ENCODE results near the gene PAX5. TPM values are rescaled to one million over a fixed set of nuclear protein-coding genes. Genes with fewer than 3 reads are reported as not detected.

PAX5 gene
- total and polyA plus RNA-seq, 2 donors (not counting 1 experiment from before 2014, with no cell fraction given): 196 to 275 TPM

DNA sequence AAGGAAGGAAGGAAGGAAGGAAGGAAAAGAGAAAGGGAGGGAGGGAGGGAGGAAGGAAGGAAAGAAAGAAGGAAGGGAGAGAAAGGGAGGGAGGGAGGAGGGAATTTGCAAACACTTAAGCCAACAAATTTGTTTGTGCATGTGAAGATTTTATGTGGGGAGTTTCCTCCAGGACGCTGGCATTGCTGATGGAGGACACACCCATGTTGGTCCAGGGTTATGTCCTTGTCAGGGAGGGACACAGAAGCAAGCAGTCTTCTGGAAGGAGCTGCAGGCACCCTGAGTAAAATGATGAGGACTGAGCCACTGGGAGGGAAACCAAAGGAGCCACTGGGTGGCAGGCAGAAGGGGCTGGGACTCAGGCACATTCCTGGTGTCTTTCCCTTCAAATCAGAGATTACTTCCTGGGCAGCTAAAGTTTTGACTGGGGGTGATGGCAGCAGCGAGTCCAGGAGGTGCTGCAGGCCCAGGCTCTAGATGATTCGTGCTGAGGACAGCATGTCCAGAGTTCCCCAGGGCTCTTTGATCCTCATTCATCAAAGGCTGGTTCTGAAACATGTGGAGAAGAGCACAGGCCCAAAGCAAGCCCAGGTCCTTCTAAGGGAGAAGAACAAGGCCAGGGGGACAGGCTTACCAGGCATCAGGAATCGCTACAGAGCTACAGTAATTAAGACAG lies 109.2 kb downstream of the PAX5 start:
- H3K36me3 ChIP-seq (replicated peaks in 1 of 2; ENCODE audit: control extremely low read depth in 1 of 2, control insufficient read depth in 1 of 2, extremely low read depth in 1 of 2, insufficient read depth in 2 of 2, low read length in 1 of 2): peaks cover 0 to 85% of the 10 kb centered on the region in 2 experiments
- Mint-ChIP-seq H3K27ac (peak overlapping the region; percentile 92), H3K4me1 (peaks cover 70% of the 10 kb centered on the region), H3K4me3 (no peak overlapping the region), H3K9me3 (ENCODE audit: insufficient read depth) (no peaks in the 10 kb centered on the region), H3K27me3 (no peaks in the 10 kb centered on the region)
- no peak overlapping the region for H3K4me2 ChIP-seq (replicated peaks; ENCODE audit: low read depth, low read length, poor library complexity, severe bottlenecking)
- H3K9ac ChIP-seq (ENCODE audit: low read length): no peak overlapping the region
- no peak overlapping the region for H3K4me3 ChIP-seq (ENCODE audit: control extremely low read depth in 1 of 5, extremely low read depth in 1 of 5, insufficient read depth in 1 of 5, low read depth in 2 of 5, low read length in 4 of 5)
- peaks cover 96% of the 10 kb centered on the region for H4K20me1 ChIP-seq (ENCODE audit: control insufficient read depth, insufficient read depth, low read length, poor library complexity, severe bottlenecking)
- H3K27ac ChIP-seq (ENCODE audit: low read length in 2 of 2): peak overlapping the region in 1 of 2 donors; percentile 1
- TF ChIP-seq CTCF (IDR thresholded peaks at IDR 0.05) (no peak), EZH2 (IDR thresholded peaks at IDR 0.05; ENCODE audit: borderline replicate concordance, insufficient read depth, low read depth, low read length, poor library complexity, severe bottlenecking) (no peak)
- intact Hi-C loops (cut with micrococcal nuclease): loop anchor here (5.0 kb wide), 2 partner anchors 47 to 453 kb away; no protein-coding TSS in a partner anchor
- H2AFZ ChIP-seq (ENCODE audit: insufficient read depth, low read depth, low read length, poor library complexity, severe bottlenecking): no peak overlapping the region
- no peak for ATAC-seq (ENCODE audit: low read depth)
- H3K27me3 ChIP-seq (replicated peaks in 1 of 4; ENCODE audit: control extremely low read depth in 1 of 4, control insufficient read depth in 3 of 4, insufficient read depth in 4 of 4, low read length in 3 of 4): no peaks in the 10 kb centered on the region
- peaks cover 0 to 6% (median 0%) of the 10 kb centered on the region in 3 donors for H3K9me3 ChIP-seq (ENCODE audit: control extremely low read depth in 1 of 3, control insufficient read depth in 2 of 3, insufficient read depth in 1 of 3, low read length in 2 of 3)
- DNase-seq: no peak
- CTCF ChIA-PET: no interaction called here
- H3K4me1 ChIP-seq (ENCODE audit: control insufficient read depth in 2 of 2, insufficient read depth in 2 of 2, low read length in 2 of 2): peaks cover 10 to 15% of the 10 kb centered on the region in 2 donors
- H3K79me2 ChIP-seq (ENCODE audit: control insufficient read depth, insufficient read depth, low read length): peaks cover 100% of the 10 kb centered on the region
- WGBS (ENCODE audit: insufficient coverage): 67% methylated on average over 4 of the region's 4 CpGs
- POLR2A ChIA-PET: no interaction called here

- Histone ChIP-seq H3K27ac (ENCODE audit: low read length in 2 of 2) (peak overlapping the region; percentile 1), H3K36me3 (replicated peaks in 1 of 2; ENCODE audit: control extremely low read depth in 1 of 2, control insufficient read depth in 1 of 2, extremely low read depth in 1 of 2, insufficient read depth in 2 of 2, low read length in 1 of 2) (peaks cover 0 to 82% of the 10 kb centered on the region in 2 experiments)
- peak overlapping the region; percentile 92 for H3K27ac Mint-ChIP-seq
Observed at GRCh38 chr9:36924071-36924470, 110.0 kb downstream of the PAX5 start.

More at GRCh38 chr9:36924071-36924470, 110.0 kb downstream of the PAX5 start:
- CTCF ChIA-PET: no interaction called here
- peaks cover 95% of the 10 kb centered on the region for H4K20me1 ChIP-seq (ENCODE audit: control insufficient read depth, insufficient read depth, low read length, poor library complexity, severe bottlenecking)
- 72% methylated on average over 4 of the region's 4 CpGs for WGBS (ENCODE audit: insufficient coverage)
- H3K4me3 Mint-ChIP-seq: no peak overlapping the region
- peaks cover 0 to 6% (median 0%) of the 10 kb centered on the region in 3 donors for H3K9me3 ChIP-seq (ENCODE audit: control extremely low read depth in 1 of 3, control insufficient read depth in 2 of 3, insufficient read depth in 1 of 3, low read length in 2 of 3)
- no peak overlapping the region for H3K9ac ChIP-seq (ENCODE audit: low read length)
- no peaks in the 10 kb centered on the region for H3K9me3 Mint-ChIP-seq (ENCODE audit: insufficient read depth)
- POLR2A ChIA-PET: no interaction called here
- ATAC-seq (ENCODE audit: low read depth) (peak; percentile 55), DNase-seq (no peak)
- H3K4me2 ChIP-seq (replicated peaks; ENCODE audit: low read depth, low read length, poor library complexity, severe bottlenecking): no peak overlapping the region
- no peak overlapping the region for H2AFZ ChIP-seq (ENCODE audit: insufficient read depth, low read depth, low read length, poor library complexity, severe bottlenecking)
- H3K27me3 ChIP-seq (replicated peaks in 1 of 4; ENCODE audit: control extremely low read depth in 1 of 4, control insufficient read depth in 3 of 4, insufficient read depth in 4 of 4, low read length in 3 of 4): no peaks in the 10 kb centered on the region
- H3K4me1 Mint-ChIP-seq: peaks cover 68% of the 10 kb centered on the region
- no peak for TF ChIP-seq EZH2 (IDR thresholded peaks at IDR 0.05; ENCODE audit: borderline replicate concordance, insufficient read depth, low read depth, low read length, poor library complexity, severe bottlenecking)
- TF ChIP-seq CTCF (IDR thresholded peaks at IDR 0.05): no peak
- H3K79me2 ChIP-seq (ENCODE audit: control insufficient read depth, insufficient read depth, low read length): peaks cover 100% of the 10 kb centered on the region
- peaks cover 2 to 7% of the 10 kb centered on the region in 2 donors for H3K4me1 ChIP-seq (ENCODE audit: control insufficient read depth in 2 of 2, insufficient read depth in 2 of 2, low read length in 2 of 2)
- H3K27me3 Mint-ChIP-seq: no peaks in the 10 kb centered on the region
- no peak overlapping the region for H3K4me3 ChIP-seq (ENCODE audit: control extremely low read depth in 1 of 5, extremely low read depth in 1 of 5, insufficient read depth in 1 of 5, low read depth in 2 of 5, low read length in 4 of 5)
- intact Hi-C loops (cut with micrococcal nuclease): loop anchor here (5.0 kb wide), 1 partner anchor 48 kb away; no protein-coding TSS in a partner anchor

Data from B cell (primary cell).